Measurements from ENCODE around the gene ARPC5.

ARPC5 gene

DNA sequence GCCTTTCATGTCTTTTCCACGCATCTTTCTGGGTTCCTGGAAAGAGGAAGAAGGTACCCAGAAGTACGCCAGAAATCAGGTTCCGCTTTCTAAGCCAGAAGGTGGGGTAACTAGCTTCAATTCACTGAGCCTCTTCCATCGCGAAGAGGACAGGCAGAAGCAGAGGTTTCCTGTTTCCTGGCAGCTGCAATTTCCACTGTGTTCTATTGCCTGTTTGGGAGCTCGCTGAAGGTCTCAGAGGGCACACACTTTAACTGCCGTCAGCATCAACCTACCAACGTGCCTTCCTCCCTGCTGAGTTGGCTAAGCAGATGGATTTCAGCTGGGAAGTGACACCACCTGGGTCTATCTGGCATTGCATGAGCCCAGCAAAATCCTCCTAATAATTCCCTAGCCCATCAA, 55.3 kb downstream of the ARPC5 start:
- H3K4me3 ChIP-seq: no peak overlapping the region
- H3K27ac ChIP-seq: peak overlapping the region; percentile 13 to 75
- H3K27me3 ChIP-seq: no peaks in the 10 kb centered on the region
- H3K36me3 ChIP-seq: no peaks in the 10 kb centered on the region
- no peaks in the 10 kb centered on the region for H3K9me3 ChIP-seq
- intact Hi-C loops (cut with DNase I; ENCODE audit: low total_unique reads): no loop called here
- TF ChIP-seq, protein P1, sequence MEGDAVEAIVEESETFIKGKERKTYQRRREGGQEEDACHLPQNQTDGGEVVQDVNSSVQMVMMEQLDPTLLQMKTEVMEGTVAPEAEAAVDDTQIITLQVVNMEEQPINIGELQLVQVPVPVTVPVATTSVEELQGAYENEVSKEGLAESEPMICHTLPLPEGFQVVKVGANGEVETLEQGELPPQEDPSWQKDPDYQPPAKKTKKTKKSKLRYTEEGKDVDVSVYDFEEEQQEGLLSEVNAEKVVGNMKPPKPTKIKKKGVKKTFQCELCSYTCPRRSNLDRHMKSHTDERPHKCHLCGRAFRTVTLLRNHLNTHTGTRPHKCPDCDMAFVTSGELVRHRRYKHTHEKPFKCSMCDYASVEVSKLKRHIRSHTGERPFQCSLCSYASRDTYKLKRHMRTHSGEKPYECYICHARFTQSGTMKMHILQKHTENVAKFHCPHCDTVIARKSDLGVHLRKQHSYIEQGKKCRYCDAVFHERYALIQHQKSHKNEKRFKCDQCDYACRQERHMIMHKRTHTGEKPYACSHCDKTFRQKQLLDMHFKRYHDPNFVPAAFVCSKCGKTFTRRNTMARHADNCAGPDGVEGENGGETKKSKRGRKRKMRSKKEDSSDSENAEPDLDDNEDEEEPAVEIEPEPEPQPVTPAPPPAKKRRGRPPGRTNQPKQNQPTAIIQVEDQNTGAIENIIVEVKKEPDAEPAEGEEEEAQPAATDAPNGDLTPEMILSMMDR (IDR thresholded peaks at IDR 0.05): no peak
- peaks cover 0 to 77% (median 37%) of the 10 kb centered on the region in 4 donors for H3K4me1 ChIP-seq
- peak in 1 of 2 donors; percentile 41 for DNase-seq

DNA sequence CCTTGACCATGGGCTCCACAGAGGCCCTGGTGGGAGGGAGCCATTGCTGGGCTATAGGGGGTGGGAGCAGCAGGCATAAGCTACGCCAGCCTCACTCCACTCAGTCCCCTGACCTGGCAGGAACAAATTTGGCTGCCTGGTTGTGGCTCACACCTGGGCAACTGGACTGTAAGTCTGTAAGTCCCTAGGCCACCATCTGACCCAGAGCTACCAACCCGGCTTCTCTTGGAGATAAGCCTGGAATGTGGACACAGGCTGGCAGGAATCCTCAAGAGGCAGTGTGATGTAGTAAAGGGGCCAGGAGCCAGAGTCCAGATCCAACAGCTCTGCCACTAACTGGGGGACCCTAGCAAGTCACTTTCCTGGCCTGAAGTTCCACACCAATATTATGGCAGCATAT, 56.7 kb downstream of the ARPC5 start:
- no peak overlapping the region for H3K4me3 ChIP-seq
- no peaks in the 10 kb centered on the region for H3K36me3 ChIP-seq
- H3K4me1 ChIP-seq: peaks cover 0 to 92% (median 43%) of the 10 kb centered on the region in 4 donors
- intact Hi-C loops (cut with DNase I; ENCODE audit: low total_unique reads): no loop called here
- no peak for DNase-seq
- H3K27me3 ChIP-seq: no peaks in the 10 kb centered on the region
- no peaks in the 10 kb centered on the region for H3K9me3 ChIP-seq
- H3K27ac ChIP-seq: peak overlapping the region in 1 of 2 donors; percentile 63
- TF ChIP-seq, protein P1 (IDR thresholded peaks at IDR 0.05): no peak

DNA sequence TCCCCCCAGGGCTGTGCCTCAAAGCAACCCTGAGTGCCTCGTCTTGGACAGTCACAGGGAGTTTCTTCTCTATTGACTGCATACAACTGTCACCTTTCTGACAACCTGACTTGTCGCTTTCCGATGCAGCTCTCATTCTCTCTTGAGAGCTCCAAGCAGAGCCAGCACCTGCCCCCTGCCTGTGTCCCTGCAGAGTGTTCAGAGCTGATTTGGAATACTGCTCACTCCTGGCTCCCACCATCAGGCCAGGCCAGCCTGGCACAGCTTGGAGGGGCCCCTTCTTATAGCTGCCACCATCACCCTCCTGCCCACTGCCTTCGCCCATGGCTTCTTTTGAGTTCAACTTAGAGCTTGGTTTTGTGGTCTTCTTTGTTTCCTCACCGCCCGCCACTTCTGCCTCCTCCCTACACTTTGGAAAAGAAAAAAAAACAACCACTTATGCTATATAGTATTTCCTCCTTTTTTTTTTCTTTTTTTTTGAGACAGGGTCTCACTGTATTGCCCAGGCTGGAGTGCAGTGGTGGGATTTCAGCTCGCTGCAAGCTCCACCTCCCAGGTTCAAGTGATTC, 57.6 kb downstream of the ARPC5 start:
- no peaks in the 10 kb centered on the region for H3K27me3 ChIP-seq
- H3K9me3 ChIP-seq: no peaks in the 10 kb centered on the region
- intact Hi-C loops (cut with DNase I; ENCODE audit: low total_unique reads): no loop called here
- no peak for DNase-seq
- no peaks in the 10 kb centered on the region for H3K36me3 ChIP-seq
- no peak overlapping the region for H3K4me3 ChIP-seq
- peak overlapping the region; percentile 53 to 63 for H3K27ac ChIP-seq
- TF ChIP-seq, protein P1 (IDR thresholded peaks at IDR 0.05): no peak
- H3K4me1 ChIP-seq: peaks cover 0 to 94% (median 45%) of the 10 kb centered on the region in 4 donors

DNA sequence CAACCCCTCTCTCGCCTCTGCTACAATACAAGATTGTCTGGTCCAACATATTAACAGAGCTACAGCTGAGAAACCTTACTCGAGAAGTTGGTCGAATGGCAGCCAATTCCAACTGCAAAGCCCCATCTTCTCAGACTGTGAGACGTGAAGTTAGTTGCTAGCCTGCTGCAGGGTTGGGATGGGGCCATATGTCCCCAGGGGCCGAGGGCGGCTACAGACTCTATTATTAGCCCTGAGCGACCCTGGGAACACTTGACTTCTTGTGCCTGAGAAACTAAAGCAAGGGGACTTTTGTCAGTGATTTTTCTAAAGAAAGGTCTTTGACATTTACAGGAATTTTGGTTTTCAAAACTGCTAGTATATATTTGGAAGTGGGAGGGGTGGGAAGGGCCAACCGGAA, 59.0 kb downstream of the ARPC5 start:
- DNase-seq: no peak
- H3K27ac ChIP-seq: peak overlapping the region; percentile 53 to 63
- no peaks in the 10 kb centered on the region for H3K9me3 ChIP-seq
- H3K4me1 ChIP-seq: peaks cover 0 to 93% (median 38%) of the 10 kb centered on the region in 4 donors
- no peak overlapping the region for H3K4me3 ChIP-seq
- H3K27me3 ChIP-seq: no peaks in the 10 kb centered on the region
- TF ChIP-seq, protein P1 (IDR thresholded peaks at IDR 0.05): no peak
- H3K36me3 ChIP-seq: no peaks in the 10 kb centered on the region
- intact Hi-C loops (cut with DNase I; ENCODE audit: low total_unique reads): no loop called here

DNA sequence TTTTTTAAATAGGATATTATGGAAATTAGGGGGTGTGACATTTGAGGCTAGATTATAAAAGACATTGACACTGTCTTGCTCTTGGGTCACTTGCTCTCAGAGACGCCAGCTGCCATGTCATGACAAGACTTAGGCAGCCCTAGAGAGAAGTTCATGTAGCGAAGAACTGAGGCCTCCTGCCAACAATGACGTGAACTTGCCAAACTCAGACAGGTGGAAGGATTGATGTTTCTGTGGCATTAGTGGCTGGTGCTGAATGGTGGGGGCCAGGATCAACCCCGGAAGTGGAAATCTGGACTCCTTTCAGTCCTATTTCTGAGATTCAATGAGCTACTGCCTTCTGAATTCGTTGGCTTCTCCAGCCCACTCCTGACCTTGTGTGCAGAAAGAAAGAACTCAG, 60.0 kb downstream of the ARPC5 start:
- TF ChIP-seq, protein P1 (IDR thresholded peaks at IDR 0.05): no peak
- H3K9me3 ChIP-seq: no peaks in the 10 kb centered on the region
- no peak for DNase-seq
- no peak overlapping the region for H3K4me3 ChIP-seq
- intact Hi-C loops (cut with DNase I; ENCODE audit: low total_unique reads): no loop called here
- no peaks in the 10 kb centered on the region for H3K36me3 ChIP-seq
- H3K4me1 ChIP-seq: peaks cover 0 to 84% (median 37%) of the 10 kb centered on the region in 4 donors
- H3K27ac ChIP-seq: peak overlapping the region; percentile 53 to 63
- no peaks in the 10 kb centered on the region for H3K27me3 ChIP-seq

DNA sequence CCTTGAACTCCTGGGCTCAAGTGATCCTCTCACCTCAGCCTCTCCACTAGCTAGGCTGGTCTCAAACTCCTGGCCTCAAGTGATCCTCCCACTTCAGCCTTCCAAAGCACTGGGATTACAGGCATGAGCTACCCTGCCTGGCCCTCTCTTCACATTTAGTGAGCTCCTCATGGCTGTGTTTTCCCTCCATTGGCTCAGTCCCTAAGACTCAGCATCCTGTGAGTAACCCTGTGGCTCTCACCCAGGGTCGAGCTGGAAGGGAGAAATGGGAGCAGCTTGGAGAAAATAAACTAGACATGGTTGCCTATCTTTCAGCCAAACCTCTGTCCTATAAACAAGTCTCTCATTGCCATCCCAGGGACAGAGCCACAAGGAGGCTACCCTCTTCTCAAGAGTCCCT, 62.9 kb downstream of the ARPC5 start:
- DNase-seq: no peak
- TF ChIP-seq, protein P1 (IDR thresholded peaks at IDR 0.05): no peak
- Histone ChIP-seq H3K9me3 (no peaks in the 10 kb centered on the region), H3K27me3 (no peaks in the 10 kb centered on the region), H3K4me3 (no peak overlapping the region), H3K4me1 (peaks cover 0 to 69% (median 31%) of the 10 kb centered on the region in 4 donors), H3K27ac (peak overlapping the region; percentile 16 to 49), H3K36me3 (no peaks in the 10 kb centered on the region)
- intact Hi-C loops (cut with DNase I; ENCODE audit: low total_unique reads): no loop called here

Measured in tibial artery (tissue), 4 donors.